Measurements from ENCODE around the gene CD48. TPM values are rescaled to one million over a fixed set of nuclear protein-coding genes. Genes with fewer than 3 reads are reported as not detected.

Gene CD48
- total and polyA plus RNA-seq, 2 experiments from 2014 or later = not detected

- H4K20me1 ChIP-seq (ENCODE audit: insufficient read depth) = no peaks in the 10 kb centered on the region
- no peaks in the 10 kb centered on the region for H3K27me3 ChIP-seq (replicated peaks; ENCODE audit: insufficient read depth)
- no peak overlapping the region for H3K9ac ChIP-seq
- H3K79me2 ChIP-seq (ENCODE audit: insufficient read depth) = no peaks in the 10 kb centered on the region
- in situ Hi-C loops (cut with MboI) = no loop called here
- H3K36me3 ChIP-seq (ENCODE audit: low read depth) = no peaks in the 10 kb centered on the region
- 32 to 37% methylated on average over 8 of the region's 8 CpGs for WGBS, 2 experiments (ENCODE audit: low coverage in 1 of 2, low lambda C conversion rate in 2 of 2, missing lambda C conversion rate in 2 of 2)
- H3K4me1 ChIP-seq (ENCODE audit: insufficient read depth) = no peaks in the 10 kb centered on the region
- H3K9me3 ChIP-seq (ENCODE audit: low read depth) = no peaks in the 10 kb centered on the region
- H3K4me3 ChIP-seq = no peak overlapping the region
- H3K9me2 ChIP-seq (ENCODE audit: insufficient read depth) = no peaks in the 10 kb centered on the region
- no peak overlapping the region for H2AFZ ChIP-seq
- TF ChIP-seq EZH2 (IDR thresholded peaks at IDR 0.05; ENCODE audit: insufficient read depth, poor library complexity, severe bottlenecking) (no peak), EZH2phosphoT487 (IDR thresholded peaks at IDR 0.05; ENCODE audit: insufficient read depth, low read depth) (no peak)
- DNase-seq = no peak
- H3K27ac ChIP-seq = no peak overlapping the region
- H3F3A ChIP-seq (ENCODE audit: insufficient read depth) = no peaks in the 10 kb centered on the region
- H3K4me2 ChIP-seq (ENCODE audit: unreplicated experiment) = no peak overlapping the region
Observed at GRCh38 chr1:160637065-160637464, 74.6 kb downstream of the CD48 start.

- Histone ChIP-seq H3K4me2 (ENCODE audit: unreplicated experiment) (no peak overlapping the region), H3K9me2 (ENCODE audit: insufficient read depth) (no peaks in the 10 kb centered on the region), H4K20me1 (ENCODE audit: insufficient read depth) (no peaks in the 10 kb centered on the region), H3K9ac (no peak overlapping the region), H3K36me3 (ENCODE audit: low read depth) (no peaks in the 10 kb centered on the region), H3K9me3 (ENCODE audit: low read depth) (no peaks in the 10 kb centered on the region), H3K27ac (no peak overlapping the region), H3K79me2 (ENCODE audit: insufficient read depth) (no peaks in the 10 kb centered on the region), H3K4me1 (ENCODE audit: insufficient read depth) (no peaks in the 10 kb centered on the region), H3K4me3 (no peak overlapping the region), H3F3A (ENCODE audit: insufficient read depth) (no peaks in the 10 kb centered on the region), H2AFZ (no peak overlapping the region), H3K27me3 (replicated peaks; ENCODE audit: insufficient read depth) (no peaks in the 10 kb centered on the region)
- in situ Hi-C loops (cut with MboI) = no loop called here
- DNase-seq = no peak
- 15 to 20% methylated on average over 3 of the region's 3 CpGs for WGBS, 2 experiments (ENCODE audit: low coverage in 1 of 2, low lambda C conversion rate in 2 of 2, missing lambda C conversion rate in 2 of 2)
- TF ChIP-seq EZH2 (IDR thresholded peaks at IDR 0.05; ENCODE audit: insufficient read depth, poor library complexity, severe bottlenecking) = no peak
- TF ChIP-seq EZH2phosphoT487 (IDR thresholded peaks at IDR 0.05; ENCODE audit: insufficient read depth, low read depth) = no peak
Observed at GRCh38 chr1:160636547-160636946, 75.1 kb downstream of the CD48 start.

GRCh38 chr1:160636076-160636475 lies 75.5 kb downstream of the CD48 start:
- Histone ChIP-seq H3K9me2 (ENCODE audit: insufficient read depth) (no peaks in the 10 kb centered on the region), H3K4me2 (ENCODE audit: unreplicated experiment) (no peak overlapping the region), H3K4me3 (no peak overlapping the region), H3F3A (ENCODE audit: insufficient read depth) (no peaks in the 10 kb centered on the region), H3K36me3 (ENCODE audit: low read depth) (no peaks in the 10 kb centered on the region), H3K4me1 (ENCODE audit: insufficient read depth) (no peaks in the 10 kb centered on the region), H3K79me2 (ENCODE audit: insufficient read depth) (no peaks in the 10 kb centered on the region), H3K27me3 (replicated peaks; ENCODE audit: insufficient read depth) (no peaks in the 10 kb centered on the region), H4K20me1 (ENCODE audit: insufficient read depth) (no peaks in the 10 kb centered on the region), H2AFZ (no peak overlapping the region), H3K9ac (no peak overlapping the region), H3K27ac (no peak overlapping the region), H3K9me3 (ENCODE audit: low read depth) (no peaks in the 10 kb centered on the region)
- WGBS, 2 experiments (ENCODE audit: low coverage in 1 of 2, low lambda C conversion rate in 2 of 2, missing lambda C conversion rate in 2 of 2) = 24 to 27% methylated on average over 4 of the region's 4 CpGs
- in situ Hi-C loops (cut with MboI) = no loop called here
- no peak for DNase-seq
- TF ChIP-seq EZH2phosphoT487 (IDR thresholded peaks at IDR 0.05; ENCODE audit: insufficient read depth, low read depth) = no peak
- no peak for TF ChIP-seq EZH2 (IDR thresholded peaks at IDR 0.05; ENCODE audit: insufficient read depth, poor library complexity, severe bottlenecking)

GRCh38 chr1:160634543-160635491 lies 76.8 kb downstream of the CD48 start:
- Histone ChIP-seq H3K4me1 (ENCODE audit: insufficient read depth) (no peaks in the 10 kb centered on the region), H3K4me3 (no peak overlapping the region), H3K27me3 (replicated peaks; ENCODE audit: insufficient read depth) (no peaks in the 10 kb centered on the region), H3K79me2 (ENCODE audit: insufficient read depth) (no peaks in the 10 kb centered on the region), H3K9me2 (ENCODE audit: insufficient read depth) (no peaks in the 10 kb centered on the region), H3K9me3 (ENCODE audit: low read depth) (no peaks in the 10 kb centered on the region), H3K4me2 (ENCODE audit: unreplicated experiment) (no peak overlapping the region), H3K27ac (no peak overlapping the region), H4K20me1 (ENCODE audit: insufficient read depth) (no peaks in the 10 kb centered on the region), H2AFZ (no peak overlapping the region), H3F3A (ENCODE audit: insufficient read depth) (no peaks in the 10 kb centered on the region), H3K9ac (no peak overlapping the region), H3K36me3 (ENCODE audit: low read depth) (no peaks in the 10 kb centered on the region)
- WGBS, 2 experiments (ENCODE audit: low coverage in 1 of 2, low lambda C conversion rate in 2 of 2, missing lambda C conversion rate in 2 of 2) = 54% methylated on average over 17 of the region's 17 CpGs
- DNase-seq = no peak
- in situ Hi-C loops (cut with MboI) = no loop called here
- TF ChIP-seq EZH2 (IDR thresholded peaks at IDR 0.05; ENCODE audit: insufficient read depth, poor library complexity, severe bottlenecking) = no peak
- no peak for TF ChIP-seq EZH2phosphoT487 (IDR thresholded peaks at IDR 0.05; ENCODE audit: insufficient read depth, low read depth)
